PFSK-1 (cell line): ENCODE data around the gene ECM1.

Source experiments
- POLR2AphosphoS5 ChIP-seq: IDR thresholded peaks from 2 replicates; pipeline ENCODE4 v1.6.1; 2012; ENCODE audit warnings: low read depth, mild to moderate bottlenecking, control low read depth, low read length, moderate library complexity
- SIN3A ChIP-seq: IDR thresholded peaks from 2 replicates; pipeline ENCODE4 v1.6.1; 2012; ENCODE audit warnings: mild to moderate bottlenecking, low read length, moderate library complexity, borderline replicate concordance; ENCODE audit not compliant: insufficient read depth
- TF ChIP-seq, protein P1 (sequence below), 2 experiments: IDR thresholded peaks; 2 replicates each; pipeline versions ENCODE4 v1.6.1 to v1.8.0; 2011 to 2012; ENCODE audit warnings: low read depth in 2 of 2, low read length in 2 of 2, control low read depth in 1 of 2, inconsistent platforms in 1 of 2, mild to moderate bottlenecking in 1 of 2, moderate library complexity in 1 of 2; ENCODE audit not compliant: insufficient read depth in 1 of 2

DNA sequence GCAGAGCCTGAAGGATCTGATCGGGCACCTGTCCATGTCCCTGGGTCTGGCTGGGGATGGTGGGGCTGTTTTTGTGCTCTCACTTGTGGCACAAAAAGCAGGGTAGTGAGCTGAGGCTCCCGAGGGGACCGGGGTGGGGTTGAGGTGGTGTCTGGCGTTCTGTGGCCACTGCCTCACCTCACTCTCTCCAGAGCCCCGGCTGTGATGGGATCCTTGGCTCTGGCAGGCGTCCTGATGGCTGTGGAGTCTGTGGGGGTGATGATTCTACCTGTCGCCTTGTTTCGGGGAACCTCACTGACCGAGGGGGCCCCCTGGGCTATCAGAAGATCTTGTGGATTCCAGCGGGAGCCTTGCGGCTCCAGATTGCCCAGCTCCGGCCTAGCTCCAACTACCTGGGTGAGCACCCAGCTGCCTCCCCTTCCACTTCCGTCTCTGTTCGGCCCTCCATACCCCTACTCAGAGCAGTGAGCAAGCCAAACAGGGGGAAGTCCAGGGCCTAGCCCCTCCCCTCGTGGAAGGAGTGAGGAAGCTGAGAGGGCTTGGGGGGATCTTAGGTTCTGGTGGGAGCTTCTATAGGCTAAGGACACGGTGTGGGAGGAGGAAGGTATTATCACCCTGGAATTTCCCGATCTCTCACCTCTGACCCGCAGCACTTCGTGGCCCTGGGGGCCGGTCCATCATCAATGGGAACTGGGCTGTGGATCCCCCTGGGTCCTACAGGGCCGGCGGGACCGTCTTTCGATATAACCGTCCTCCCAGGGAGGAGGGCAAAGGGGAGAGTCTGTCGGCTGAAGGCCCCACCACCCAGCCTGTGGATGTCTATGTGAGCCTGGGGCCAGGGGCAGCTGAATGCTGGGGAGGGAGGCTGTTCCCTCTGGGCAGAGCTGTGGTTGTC lies 48.3 kb downstream of the ECM1 start:
- TF ChIP-seq SIN3A (no peak), POLR2AphosphoS5 (no peak)
- TF ChIP-seq, protein P1, sequence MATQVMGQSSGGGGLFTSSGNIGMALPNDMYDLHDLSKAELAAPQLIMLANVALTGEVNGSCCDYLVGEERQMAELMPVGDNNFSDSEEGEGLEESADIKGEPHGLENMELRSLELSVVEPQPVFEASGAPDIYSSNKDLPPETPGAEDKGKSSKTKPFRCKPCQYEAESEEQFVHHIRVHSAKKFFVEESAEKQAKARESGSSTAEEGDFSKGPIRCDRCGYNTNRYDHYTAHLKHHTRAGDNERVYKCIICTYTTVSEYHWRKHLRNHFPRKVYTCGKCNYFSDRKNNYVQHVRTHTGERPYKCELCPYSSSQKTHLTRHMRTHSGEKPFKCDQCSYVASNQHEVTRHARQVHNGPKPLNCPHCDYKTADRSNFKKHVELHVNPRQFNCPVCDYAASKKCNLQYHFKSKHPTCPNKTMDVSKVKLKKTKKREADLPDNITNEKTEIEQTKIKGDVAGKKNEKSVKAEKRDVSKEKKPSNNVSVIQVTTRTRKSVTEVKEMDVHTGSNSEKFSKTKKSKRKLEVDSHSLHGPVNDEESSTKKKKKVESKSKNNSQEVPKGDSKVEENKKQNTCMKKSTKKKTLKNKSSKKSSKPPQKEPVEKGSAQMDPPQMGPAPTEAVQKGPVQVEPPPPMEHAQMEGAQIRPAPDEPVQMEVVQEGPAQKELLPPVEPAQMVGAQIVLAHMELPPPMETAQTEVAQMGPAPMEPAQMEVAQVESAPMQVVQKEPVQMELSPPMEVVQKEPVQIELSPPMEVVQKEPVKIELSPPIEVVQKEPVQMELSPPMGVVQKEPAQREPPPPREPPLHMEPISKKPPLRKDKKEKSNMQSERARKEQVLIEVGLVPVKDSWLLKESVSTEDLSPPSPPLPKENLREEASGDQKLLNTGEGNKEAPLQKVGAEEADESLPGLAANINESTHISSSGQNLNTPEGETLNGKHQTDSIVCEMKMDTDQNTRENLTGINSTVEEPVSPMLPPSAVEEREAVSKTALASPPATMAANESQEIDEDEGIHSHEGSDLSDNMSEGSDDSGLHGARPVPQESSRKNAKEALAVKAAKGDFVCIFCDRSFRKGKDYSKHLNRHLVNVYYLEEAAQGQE (IDR thresholded peaks at IDR 0.05; ENCODE audit: insufficient read depth in 1 of 2, low read depth in 2 of 2, low read length in 2 of 2) = no peak
